HG02885 (cell line): ENCODE data around the gene PLCB4.
A peak's percentile ranks its signal among the peaks of the same experiment; 100 is the strongest.

Source experiments
- ATAC-seq: cut with Tn5 transposase; IDR thresholded peaks from one replicate; pipeline ENCODE4 v1.9.1; 2021; ENCODE audit warnings: mild to moderate bottlenecking; ENCODE audit not compliant: unreplicated experiment, poor library complexity

The PLCB4 gene

DNA sequence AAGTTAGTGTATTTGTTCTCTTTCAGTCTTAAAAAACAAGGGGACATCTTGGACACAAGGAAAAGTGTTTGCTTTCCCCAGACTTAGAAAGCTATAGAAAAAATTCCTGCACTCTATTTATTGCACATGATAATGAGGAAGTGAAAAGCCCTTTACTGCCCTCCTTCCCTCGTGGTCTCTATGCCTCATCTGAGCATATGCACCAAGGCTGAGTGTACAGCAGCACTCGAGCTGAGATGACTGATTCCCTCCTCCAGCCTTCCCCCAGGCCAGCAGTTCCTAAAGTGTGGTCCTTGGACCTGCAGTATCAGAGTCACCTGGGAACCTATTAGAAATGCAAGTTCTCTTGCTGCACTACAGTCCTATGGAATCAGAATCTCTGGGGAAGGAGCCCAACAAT, 431.2 kb downstream of the PLCB4 start:
- peak; percentile 60 for ATAC-seq

DNA sequence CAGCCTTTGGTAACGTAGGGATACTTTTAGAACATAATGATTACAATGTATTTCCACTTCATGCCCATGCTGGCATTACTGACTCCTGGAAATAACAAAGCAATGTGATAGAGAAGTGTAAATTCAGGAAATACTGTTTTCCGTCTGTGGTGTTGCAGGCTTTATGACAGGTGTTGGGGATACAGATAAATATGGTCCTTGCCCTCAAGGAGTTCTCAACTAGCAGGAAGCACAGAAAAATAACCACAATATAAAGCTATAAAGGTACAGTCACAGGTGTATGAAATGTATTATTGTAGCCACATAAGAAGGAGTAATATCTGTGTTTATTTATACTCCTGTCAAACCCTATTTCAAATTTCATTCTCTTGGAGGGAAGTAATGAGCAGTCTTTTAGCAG, 432.6 kb downstream of the PLCB4 start:
- ATAC-seq: no peak

DNA sequence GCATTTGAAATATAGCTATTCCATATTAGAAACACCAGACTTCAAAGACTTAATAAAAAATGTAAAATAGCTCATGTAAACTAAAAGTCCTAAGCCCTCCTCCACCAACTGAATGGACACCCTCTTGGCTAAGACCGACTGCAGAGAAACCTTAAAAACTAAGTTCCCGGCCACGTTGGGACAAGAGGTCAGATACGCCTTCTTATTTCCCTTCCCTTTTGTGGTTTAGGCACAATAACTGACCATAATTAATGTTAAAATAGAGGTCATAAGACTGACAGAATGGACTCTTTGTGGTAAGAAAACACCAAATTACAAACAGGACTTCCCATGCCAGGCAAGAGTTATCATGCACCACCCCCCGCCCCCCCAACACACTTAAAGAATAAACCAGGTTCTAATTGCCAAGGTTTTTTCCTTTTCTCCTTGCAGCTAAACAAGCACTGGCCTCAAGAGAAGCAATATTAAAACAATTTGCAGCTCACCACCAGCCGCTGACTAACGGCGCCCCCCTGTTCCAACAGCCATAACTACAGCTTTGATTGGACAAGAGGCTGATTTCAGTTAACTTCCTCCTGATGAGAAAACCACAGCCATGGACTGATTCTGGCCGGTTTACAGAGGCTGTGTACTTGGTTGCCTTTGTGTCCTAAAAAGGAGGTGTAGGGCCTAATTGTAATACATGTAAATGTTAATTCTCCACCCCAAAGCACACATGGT, 434.8 kb downstream of the PLCB4 start:
- ATAC-seq: no peak

DNA sequence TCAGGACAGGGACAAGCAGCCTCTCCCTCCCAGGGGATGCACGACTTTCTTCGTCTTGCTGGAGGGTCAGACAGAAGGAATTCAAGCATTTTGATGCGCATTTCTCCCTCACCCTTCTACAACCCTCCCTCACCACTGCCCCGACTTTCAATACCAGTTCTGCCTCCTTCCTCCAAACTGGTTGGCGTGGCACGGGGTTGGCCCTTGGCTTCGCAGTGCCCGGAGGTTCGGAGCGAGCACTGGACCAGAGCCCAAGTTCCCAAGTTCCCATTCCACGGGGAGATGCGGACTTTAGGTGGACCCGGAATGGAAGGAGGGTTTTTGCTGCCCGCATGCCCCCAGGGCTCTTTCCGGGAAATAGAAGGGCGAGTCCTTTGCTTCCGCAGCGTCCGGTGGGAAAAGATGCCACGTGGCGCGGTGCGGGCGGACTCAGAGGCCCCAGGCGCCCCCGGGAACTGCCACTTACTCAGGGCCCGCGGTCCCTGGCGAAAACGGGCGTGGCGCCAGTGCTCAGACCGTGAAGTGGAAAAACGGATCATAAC, 437.5 kb downstream of the PLCB4 start:
- no peak for ATAC-seq

DNA sequence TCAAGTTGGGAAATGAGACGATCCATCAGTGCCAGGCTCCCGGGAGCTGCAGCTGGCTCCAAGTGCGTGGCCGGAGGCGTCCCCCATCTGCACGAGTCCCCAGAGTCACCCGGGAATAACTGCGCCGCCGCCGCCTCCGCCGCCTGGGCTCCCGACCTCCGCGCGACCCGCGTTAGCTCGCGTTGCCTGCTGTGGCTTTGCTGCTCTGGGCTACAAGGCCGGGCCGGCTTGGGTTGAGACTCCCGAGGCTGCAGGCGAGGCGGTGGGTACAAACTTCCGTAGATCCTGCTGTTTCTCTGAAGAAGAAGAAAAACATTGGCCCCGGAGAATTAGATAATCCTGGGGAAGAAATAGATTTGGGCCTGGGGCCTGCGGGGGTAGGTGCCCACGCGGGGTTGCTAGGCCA, 438.1 kb downstream of the PLCB4 start:
- no peak for ATAC-seq

DNA sequence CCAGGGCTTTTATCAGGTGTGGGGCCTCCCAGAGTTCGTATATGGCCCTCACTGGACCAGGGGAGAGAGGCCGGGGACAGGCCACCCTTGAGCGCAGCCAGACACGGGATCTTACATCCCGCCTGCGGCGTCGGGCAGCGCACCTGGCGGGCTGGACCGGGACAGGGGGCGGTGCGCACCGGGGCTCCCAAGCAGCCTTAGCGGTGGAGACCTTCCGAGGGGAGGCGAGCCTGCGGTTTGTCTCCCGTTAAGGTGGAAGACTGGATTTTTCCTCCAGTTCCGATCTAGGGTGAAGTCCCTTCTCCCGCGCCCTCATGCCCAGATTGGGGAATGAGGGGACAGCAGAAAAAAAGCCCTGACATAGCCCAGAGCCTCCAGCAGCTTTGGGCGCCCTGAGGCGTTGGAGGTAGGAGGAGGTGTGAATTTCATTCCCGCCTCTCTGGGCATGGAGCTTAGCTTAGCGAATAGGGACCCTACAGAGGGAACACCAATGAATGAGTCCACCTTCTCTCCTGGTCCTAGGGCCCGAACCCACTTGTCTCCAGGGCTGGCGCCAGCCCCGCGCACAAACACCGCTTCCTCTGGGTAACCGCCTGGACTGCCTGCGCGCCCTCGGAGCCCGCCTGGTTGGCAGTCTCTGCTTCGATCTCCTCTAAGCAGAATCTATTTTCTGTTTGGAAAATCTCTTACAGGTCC, 438.8 kb downstream of the PLCB4 start:
- ATAC-seq: no peak

DNA sequence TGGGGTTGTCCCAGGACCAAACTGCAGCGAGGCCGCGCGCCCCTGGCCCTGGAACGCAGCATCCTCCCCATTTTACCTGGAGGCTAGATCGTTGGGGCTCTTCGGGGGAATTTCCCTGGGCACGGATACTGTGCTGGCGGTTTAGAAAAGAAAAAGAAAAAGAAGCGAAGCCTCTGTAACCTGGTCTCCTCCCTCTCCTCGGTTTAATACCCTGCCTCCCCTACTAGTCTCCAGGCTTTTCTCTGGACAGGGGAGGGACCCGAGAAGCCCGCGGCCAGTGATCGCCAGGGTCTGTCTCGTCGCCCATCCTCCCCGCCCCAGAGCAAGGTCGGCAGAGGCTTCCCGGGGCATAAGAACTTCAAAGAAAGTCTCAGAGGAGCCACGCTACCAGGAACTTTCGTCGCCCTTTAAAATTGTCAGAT, 439.4 kb downstream of the PLCB4 start:
- ATAC-seq: no peak

DNA sequence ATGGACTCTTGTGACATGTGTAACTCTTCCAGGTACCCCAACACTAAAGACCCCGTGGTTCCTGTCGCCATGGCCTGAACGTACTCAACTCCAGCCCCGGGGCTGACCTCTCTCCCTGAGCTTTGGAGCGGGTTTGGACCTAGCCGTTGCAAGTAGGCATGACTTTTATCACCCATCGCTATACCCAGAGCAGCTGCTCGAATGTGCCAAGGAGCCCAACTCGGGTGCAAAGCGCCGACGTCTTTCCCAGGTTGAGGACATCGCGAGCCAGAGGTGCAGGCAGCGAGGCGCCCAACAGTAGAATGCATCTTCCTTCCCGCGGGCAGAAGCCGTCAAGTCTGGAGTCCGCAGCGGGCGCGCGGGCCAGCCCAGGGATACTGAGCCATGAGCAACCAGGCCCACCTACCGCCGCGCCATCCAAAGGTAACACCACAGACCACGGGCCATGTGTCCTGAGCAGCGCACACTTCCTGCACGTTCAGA, 439.9 kb downstream of the PLCB4 start:
- no peak for ATAC-seq

DNA sequence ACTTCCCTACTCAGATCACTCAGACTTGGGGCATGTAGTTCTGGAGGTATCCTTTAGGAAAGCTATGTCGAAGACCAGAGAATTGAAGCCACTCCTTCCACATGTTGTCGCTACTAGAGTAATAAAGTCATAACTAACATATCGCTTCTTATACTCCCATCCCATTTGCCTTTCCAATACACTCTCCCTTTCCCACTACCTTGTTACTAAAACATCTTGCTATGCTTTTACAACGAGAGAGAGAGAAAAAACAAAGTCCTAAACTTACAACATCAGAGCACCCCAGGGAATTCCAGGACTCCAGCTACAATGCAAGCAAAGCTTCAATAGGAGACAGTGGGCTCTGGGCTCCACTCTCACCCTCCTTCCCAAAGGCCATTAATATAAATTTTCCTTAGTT, 440.4 kb downstream of the PLCB4 start:
- no peak for ATAC-seq

DNA sequence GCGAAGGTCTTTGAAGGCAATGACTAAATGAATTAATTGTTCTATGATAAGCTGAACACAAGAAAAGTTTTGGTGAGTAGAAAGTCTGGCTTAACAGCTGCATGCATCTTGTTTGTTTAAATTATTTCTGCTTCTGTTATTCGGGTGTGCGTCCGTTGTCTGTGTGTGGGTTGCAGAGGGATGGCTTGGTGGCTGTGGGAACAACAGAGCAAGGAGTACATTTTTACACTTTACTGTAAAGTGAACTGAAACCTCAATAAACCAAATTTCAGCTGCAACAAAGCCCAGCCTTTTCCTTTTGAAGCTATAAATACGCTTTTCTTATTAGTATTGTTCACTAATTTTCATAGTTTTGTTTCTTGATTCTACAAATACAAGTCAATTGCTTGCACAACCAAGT, 442.0 kb downstream of the PLCB4 start:
- no peak for ATAC-seq

DNA sequence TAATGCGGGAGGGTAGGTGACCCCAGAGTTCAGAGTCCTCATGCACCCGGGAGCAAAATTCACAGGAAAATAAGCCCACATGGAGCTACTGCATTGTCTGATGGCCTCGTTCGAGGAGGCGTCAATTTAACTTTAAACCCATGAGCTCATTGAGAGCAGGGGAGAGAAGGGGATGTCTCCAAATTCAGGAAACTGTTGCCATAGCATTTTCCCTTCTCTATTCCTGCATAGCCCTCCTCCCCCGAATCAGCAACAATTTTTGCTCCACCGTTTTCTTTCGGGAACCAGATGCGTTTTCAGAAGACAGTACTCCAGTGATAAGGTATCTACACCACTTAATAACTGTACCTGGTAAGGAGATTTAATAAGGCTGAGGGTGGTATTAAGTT, 445.2 kb downstream of the PLCB4 start:
- no peak for ATAC-seq

DNA sequence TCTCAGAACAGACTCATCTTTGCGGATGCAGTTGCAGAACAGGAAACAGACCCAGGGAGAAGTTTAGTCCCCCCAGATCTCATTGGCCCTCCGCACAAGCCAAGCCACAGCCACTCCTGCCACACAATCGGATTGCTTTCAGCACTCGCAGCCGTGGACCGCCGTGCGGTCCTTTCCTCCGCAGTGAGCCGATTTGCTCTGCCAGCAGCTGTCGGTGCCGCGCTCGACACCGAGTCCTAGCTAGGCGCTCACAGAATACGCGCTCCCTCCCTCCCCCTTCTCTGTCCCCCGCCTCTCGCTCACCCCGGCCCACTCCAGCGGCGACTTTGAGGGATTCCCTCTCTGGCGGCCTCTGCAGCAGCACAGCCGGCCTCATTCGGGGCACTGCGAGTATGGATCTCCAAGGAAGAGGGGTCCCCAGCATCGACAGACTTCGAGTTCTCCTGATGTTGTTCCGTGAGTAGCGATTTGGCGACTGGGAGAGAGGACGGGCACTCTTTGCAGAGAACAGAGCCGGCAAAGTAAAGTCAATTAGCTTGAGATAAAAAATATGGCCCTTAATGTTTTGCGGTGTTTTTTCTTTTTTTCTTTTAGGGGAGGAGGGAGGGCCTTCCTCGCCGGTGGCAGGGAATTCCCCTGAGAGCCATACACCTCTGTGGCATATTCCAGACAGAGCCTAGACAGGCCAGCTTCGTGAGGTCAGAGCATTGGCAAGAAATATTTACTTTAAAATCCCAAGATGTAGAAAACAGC, 445.8 kb downstream of the PLCB4 start, which contains the start of gene LAMP5:
LAMP5 (plus strand) TSS at position 130 of the 753 bp plus-strand sequence; CDS start at position 393, 263 bp downstream.
- no peak for ATAC-seq

DNA sequence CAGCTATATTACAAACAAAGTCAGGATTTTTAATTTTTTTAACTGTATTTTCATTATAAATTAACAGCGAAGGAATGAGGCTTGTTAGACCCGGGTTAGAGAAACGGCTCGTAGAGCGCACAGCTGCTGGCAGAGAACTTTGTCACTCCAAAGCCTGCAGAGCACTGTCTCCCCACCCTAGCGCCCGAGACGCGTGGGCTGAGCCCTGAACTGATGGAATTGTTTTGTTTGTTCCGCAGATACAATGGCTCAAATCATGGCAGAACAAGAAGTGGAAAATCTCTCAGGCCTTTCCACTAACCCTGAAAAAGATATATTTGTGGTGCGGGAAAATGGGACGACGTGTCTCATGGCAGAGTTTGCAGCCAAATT, 446.3 kb downstream of the PLCB4 start:
- no peak for ATAC-seq

DNA sequence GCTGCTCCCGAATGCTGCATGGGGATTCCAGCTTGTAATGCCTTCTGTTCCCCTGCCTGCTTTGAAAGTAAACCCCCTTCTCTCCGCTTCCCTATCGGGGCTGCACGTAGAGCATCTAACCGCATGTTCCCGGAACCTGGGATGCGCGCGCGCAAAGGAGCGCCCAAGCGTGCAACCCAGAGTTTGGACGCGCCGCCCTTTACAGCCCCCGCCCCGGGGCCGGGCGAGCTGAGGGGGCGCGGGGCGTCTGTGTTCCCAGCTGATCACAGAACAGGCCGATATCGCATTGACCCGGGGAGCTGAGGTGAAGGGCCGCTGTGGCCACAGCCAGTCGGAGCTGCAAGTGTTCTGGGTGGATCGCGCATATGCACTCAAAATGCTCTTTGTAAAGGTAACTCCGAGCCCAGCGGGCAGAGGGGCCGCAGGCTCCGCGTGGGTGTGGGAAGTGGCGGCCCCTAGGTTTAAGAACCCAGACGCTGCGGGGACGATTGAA, 446.9 kb downstream of the PLCB4 start:
- ATAC-seq: no peak

DNA sequence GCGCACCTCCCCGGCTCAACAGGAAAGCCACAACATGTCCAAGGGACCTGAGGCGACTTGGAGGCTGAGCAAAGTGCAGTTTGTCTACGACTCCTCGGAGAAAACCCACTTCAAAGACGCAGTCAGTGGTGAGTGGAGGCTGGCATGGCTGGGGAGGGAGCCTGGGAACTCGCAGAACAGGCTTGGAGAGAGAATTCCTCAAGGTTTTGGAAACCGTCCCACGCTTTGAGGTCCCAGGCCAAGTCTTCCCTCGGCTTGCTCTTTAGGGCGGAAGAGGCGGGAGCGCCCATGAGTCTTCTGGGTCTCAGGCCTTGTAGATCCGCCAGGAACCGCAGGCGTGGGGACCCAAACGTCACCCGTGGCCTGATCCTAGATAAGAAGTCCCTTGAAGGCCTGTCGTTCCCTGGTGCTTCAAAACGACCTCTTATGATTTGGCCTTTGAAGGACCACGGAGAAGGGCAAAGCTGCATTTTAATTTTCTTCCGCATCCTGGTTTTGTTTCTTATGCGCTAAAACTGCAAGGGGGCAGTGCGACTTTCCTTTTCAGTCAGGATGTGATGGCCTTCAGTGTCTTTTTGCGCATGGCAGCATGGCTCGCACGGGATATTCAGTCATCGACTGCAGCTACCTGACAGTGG, 447.5 kb downstream of the PLCB4 start:
- no peak for ATAC-seq

DNA sequence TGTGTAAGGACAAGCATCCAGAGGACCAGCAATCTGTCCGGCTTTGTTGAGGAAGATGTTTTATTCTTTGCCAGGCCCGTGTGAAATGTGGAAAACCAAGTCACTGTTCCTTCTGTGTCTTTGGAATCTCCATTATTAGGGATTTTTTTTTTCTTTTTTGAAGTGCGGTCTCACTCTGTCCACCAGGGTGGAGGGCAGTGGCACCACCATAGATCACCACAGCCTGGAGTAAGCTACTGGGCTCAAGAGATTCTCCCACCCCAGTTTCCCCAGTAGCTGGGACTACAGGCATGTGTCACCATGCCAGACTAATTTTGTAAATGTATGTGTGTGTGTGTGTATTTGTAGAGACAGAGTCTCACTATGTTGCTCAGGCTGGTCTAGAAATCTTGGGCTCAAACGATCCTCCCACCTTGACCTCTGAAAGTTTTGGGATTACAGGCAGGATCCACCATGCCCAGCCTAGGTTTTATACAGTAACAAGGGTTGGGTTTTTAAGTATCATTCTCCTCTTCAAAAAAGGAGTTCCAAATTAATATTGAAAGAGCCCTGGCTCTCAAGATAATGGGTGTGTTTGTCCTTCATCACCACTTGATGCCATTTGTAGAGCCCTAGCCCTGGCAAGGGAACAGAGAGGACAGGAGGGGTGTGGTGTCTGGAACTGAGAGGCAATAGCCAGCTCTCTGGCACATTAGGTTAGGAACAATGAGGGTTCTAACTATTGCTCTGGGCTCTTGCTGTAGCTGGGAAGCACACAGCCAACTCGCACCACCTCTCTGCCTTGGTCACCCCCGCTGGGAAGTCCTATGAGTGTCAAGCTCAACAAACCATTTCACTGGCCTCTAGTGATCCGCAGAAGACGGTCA, 448.6 kb downstream of the PLCB4 start:
- ATAC-seq: no peak

DNA sequence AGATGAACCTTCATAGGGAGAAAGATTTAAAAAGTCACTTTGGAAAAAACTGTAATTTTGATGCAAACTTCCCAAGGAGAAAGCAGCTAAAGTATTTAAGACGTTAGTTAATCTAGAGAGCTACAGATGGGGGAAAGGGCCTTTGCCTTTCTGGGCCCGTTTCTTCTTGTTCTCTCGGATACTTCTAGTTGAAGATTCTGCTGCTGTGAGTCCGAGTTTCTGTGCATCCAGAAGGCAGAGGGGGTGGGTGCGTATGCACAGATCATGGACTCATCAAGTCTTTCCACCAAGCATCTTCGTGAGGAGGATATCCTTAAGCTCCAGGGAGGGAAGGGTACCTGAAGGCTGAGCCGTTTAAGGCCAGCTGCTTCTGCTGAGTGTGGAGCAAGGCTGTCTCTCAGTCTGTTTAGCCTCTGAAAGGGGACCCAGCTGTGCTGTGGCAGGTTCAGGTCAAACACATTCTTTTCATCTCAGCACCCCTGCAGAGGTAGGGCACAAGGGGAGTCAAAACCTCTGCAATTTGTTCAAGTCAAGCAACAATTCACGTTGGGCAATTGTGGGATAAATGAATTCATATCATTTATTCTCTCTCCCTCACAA, 449.8 kb downstream of the PLCB4 start:
- ATAC-seq: no peak

DNA sequence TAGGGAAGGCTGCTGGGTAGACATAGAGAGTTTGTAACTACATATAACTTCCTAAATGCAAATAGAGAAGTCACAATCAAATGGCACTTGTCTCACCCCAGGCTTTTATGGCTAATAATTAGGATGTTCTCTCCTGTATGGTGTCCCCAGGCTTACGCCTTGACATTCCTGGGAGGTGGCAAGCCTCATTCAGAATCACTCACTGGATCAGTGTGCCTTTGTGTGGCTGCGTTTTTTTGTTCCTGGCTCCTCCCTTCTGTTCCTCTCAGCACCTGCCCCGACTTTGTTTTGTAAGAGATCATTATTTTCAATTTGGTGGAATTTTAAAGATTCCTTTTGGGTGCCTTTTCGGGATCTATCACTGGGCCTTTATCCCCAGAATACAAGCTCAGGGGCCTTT, 451.2 kb downstream of the PLCB4 start:
- no peak for ATAC-seq

DNA sequence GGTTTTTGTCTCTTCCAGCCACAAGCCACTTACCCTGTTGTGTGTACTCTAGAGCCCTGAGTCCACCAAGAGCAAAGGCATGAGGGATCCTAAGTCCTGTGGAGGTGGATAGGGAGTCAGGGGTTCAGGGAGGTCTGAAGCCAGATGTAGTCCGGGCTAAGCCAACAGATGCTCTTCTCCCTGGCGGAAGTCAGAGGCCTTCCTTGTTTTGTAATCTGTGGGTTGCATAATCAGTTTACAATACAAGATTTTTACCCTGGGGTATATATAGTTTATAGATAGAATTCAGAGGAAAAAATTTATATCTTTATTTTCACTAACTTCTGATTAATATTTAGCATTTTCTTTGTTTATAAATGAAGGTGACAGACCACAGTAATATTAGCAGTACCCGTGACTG, 454.7 kb downstream of the PLCB4 start:
- ATAC-seq: no peak
